ENCODE results near the gene PAIP2B. TPM values are rescaled to one million over a fixed set of nuclear protein-coding genes. Genes with fewer than 3 reads are reported as not detected.

The PAIP2B gene
- polyA plus RNA-seq, 1 of the 3 experiments (the other 2 are of a cell fraction) = 0.20 TPM

GRCh38 chr2:71206271-71206670, 20.6 kb downstream of the PAIP2B start (continued):
- TF ChIP-seq USF2 (IDR thresholded peaks at IDR 0.05; ENCODE audit: borderline replicate concordance, low read depth, low read length) (no peak), ELF1 (IDR thresholded peaks at IDR 0.05) (no peak), NFIC (IDR thresholded peaks at IDR 0.05; ENCODE audit: borderline replicate concordance) (no peak), YY1 (IDR thresholded peaks at IDR 0.05; ENCODE audit: low read depth) (no peak)

GRCh38 chr2:71191570-71191943, 35.3 kb downstream of the PAIP2B start:
- no peaks in the 10 kb centered on the region for H3K36me3 ChIP-seq (replicated peaks in 1 of 2; ENCODE audit: control insufficient read depth in 1 of 2, insufficient read depth in 2 of 2, low read length in 1 of 2)
- no peak overlapping the region for H3K4me2 ChIP-seq
- WGBS (ENCODE audit: low lambda C conversion rate) = 38% methylated on average over 3 of the region's 3 CpGs
- no peaks in the 10 kb centered on the region for H4K20me1 ChIP-seq (ENCODE audit: insufficient read depth)
- H2AFZ ChIP-seq (ENCODE audit: low read depth) = no peak overlapping the region
- H3K9me2 ChIP-seq = no peaks in the 10 kb centered on the region
- no peak overlapping the region for H3K27ac ChIP-seq (ENCODE audit: low read depth in 2 of 2, low read length in 1 of 2)
- H3K27me3 ChIP-seq (ENCODE audit: insufficient read depth) = no peaks in the 10 kb centered on the region; the same call in 1 of the 2 replicates
- peaks cover 0 to 2% of the 10 kb centered on the region in 2 experiments; a peak in 1 of 4 replicates for H3K4me1 ChIP-seq (ENCODE audit: control insufficient read depth in 1 of 2, insufficient read depth in 2 of 2, low read depth in 1 of 2, low read length in 1 of 2)
- TF ChIP-seq RFX5 (IDR thresholded peaks at IDR 0.05; ENCODE audit: low read length) (no peak), ELF1 (IDR thresholded peaks at IDR 0.05) (no peak), RAD21 (IDR thresholded peaks at IDR 0.05; ENCODE audit: low read length) (no peak), RXRA (IDR thresholded peaks at IDR 0.05; ENCODE audit: borderline replicate concordance, low read depth) (no peak), FOXM1 (IDR thresholded peaks at IDR 0.05; ENCODE audit: low read depth) (no peak), SIN3A (IDR thresholded peaks at IDR 0.05; ENCODE audit: borderline replicate concordance, low read depth, low read length) (no peak), YY1 (IDR thresholded peaks at IDR 0.05; ENCODE audit: low read depth) (no peak), FOXJ3 (CRISPR knock-in tag; IDR thresholded peaks at IDR 0.05) (no peak), TEAD4 (IDR thresholded peaks at IDR 0.05; ENCODE audit: borderline replicate concordance, insufficient read depth) (no peak), REST (IDR thresholded peaks at IDR 0.05; ENCODE audit: low read depth, low read length) (no peak), TAF1 (IDR thresholded peaks at IDR 0.05; ENCODE audit: borderline replicate concordance, low read depth, low read length) (no peak), EP300 (IDR thresholded peaks at IDR 0.05; ENCODE audit: borderline replicate concordance in 1 of 2, low read depth in 1 of 2, low read length in 1 of 2) (no peak), MAX (IDR thresholded peaks at IDR 0.05; ENCODE audit: low read depth) (no peak), RCOR1 (IDR thresholded peaks at IDR 0.05; ENCODE audit: low read length) (no peak)
- TF ChIP-seq, protein P1, sequence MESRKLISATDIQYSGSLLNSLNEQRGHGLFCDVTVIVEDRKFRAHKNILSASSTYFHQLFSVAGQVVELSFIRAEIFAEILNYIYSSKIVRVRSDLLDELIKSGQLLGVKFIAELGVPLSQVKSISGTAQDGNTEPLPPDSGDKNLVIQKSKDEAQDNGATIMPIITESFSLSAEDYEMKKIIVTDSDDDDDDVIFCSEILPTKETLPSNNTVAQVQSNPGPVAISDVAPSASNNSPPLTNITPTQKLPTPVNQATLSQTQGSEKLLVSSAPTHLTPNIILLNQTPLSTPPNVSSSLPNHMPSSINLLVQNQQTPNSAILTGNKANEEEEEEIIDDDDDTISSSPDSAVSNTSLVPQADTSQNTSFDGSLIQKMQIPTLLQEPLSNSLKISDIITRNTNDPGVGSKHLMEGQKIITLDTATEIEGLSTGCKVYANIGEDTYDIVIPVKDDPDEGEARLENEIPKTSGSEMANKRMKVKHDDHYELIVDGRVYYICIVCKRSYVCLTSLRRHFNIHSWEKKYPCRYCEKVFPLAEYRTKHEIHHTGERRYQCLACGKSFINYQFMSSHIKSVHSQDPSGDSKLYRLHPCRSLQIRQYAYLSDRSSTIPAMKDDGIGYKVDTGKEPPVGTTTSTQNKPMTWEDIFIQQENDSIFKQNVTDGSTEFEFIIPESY (IDR thresholded peaks at IDR 0.05; ENCODE audit: borderline replicate concordance, low read depth) = no peak
- H3K9me3 ChIP-seq = no peaks in the 10 kb centered on the region
- CTCF ChIA-PET = interaction anchor here (0.8 to 3.9 kb wide), 12 partner anchors 8 to 319 kb away, joined by 3 to 24 read pairs (median 4); no protein-coding TSS in a partner anchor
- H3K4me3 ChIP-seq (ENCODE audit: low read depth in 2 of 2, low read length in 1 of 2) = no peak overlapping the region
- POLR2A ChIA-PET = no interaction called here
- H3F3A ChIP-seq (replicated peaks; ENCODE audit: insufficient read depth) = no peaks in the 10 kb centered on the region
- no peak overlapping the region for H3K9ac ChIP-seq
- no peaks in the 10 kb centered on the region for H3K79me2 ChIP-seq (ENCODE audit: insufficient read depth)
- DNase-seq = no peak
